NOMO-1 (cell line): Measurements from ENCODE around the gene C17orf58.
"Not testable (repeated sequence)": the region's sequence is repeated elsewhere in the genome, so short reads cannot be mapped to it uniquely, and the experiment has no call there.

ENCODE experiments used
- DNase-seq, 2 experiments: peaks; one replicate each; lab custom pipeline; 2025; ENCODE audit not compliant: unreplicated experiment in 2 of 2; lab: John Stamatoyannopoulos, UW

The C17orf58 gene

DNA sequence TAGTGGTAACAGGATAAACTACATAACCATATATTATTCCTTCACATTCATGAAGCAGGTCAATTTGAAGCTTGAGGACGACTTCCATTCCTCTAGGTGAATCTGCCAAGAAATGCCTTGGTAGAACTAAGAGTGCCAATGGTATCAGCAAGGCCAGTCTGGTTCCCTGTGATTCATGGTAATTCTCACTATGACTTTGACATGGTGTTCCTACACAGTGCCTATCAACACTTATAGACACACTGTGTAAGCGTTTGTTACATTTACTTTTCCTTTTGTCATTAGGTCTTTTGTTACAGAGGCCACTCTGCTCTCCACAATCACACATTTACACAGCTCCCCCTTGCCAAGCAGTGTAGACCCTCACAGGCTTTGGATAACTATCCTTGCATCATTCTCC lies 34.1 kb downstream of the C17orf58 start:
- not testable (repeated sequence) for DNase-seq

GRCh38 chr17:67960276-67960675 lies 36.0 kb downstream of the C17orf58 start:
- not testable (repeated sequence) for DNase-seq

DNA sequence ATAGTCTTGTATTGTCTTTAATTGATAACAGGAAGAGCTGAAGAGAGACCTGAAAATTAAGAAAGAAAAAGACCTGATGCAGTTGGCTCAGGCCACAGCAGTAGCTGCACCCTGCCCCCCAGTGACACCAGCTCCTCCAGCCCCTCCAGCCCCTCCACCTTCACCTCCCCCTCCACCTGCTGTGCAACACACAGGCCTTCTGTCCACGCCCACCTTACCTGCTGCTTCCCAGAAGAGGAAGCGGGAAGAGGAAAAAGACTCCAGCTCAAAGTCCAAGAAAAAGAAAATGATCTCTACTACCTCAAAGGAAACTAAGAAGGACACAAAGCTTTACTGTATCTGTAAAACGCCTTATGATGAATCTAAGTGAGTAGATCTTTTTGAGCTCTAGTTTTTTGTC lies 36.8 kb downstream of the C17orf58 start:
- no peak for DNase-seq

- DNase-seq = no peak
Observed at GRCh38 chr17:67950945-67951344, 45.3 kb downstream of the C17orf58 start.

GRCh38 chr17:67947325-67947813 lies 48.9 kb downstream of the C17orf58 start:
- no peak for DNase-seq

DNA sequence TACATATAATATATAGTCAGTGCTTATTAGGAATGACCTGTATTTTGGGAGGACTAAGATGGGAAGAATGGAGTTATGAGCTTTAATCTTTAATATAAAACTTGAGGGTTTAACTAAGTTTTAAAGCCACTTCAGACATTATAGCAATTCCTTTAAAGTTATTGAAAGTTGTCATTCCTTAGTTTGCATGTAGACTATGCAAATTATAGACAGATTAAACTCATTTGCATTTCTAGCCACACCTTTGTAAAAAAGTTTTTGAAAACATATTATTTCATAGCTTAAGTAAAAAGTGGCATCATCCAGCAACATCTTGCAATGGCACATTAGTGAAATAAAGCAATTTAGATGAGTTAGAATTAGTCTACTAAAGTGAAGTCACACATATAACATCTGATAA lies 49.8 kb downstream of the C17orf58 start:
- DNase-seq = no peak

DNA sequence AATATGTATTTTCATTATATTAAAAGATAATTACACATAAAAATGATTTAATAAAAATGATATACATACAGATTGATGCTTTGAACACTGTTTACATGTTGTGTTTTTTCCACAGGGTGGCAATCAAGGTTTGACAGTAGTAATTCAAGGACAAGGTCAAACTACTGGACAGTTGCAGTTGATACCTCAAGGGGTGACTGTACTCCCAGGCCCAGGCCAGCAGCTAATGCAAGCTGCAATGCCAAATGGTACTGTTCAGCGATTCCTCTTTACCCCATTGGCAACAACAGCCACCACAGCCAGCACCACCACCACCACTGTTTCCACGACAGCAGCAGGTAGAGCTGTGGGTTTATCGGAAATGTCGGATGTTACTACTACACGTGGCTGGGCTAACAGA lies 52.2 kb downstream of the C17orf58 start:
- no peak for DNase-seq

GRCh38 chr17:67942810-67943209 lies 53.5 kb downstream of the C17orf58 start:
- no peak for DNase-seq
